Muscle layer of duodenum (tissue), 2 donors: ENCODE results near the gene USP37.

Experiments used
- H3K27ac ChIP-seq: one replicate; pipeline ENCODE4 v1.7.0; 2013; ENCODE audit warnings: mild to moderate bottlenecking, low read length
- H3K27me3 ChIP-seq: one replicate; pipeline ENCODE4 v1.7.0; 2013; ENCODE audit warnings: low read depth, mild to moderate bottlenecking, control low read depth, low read length
- H3K36me3 ChIP-seq, 2 donors: one replicate each; pipeline ENCODE4 v1.7.0; 2013; ENCODE audit warnings: low read length in 2 of 2, control low read depth in 1 of 2, mild to moderate bottlenecking in 1 of 2; ENCODE audit not compliant: insufficient read depth in 2 of 2, control insufficient read depth in 1 of 2
- H3K4me1 ChIP-seq, 2 donors: one replicate each; pipeline ENCODE4 v1.7.0; 2013; ENCODE audit warnings: low read length in 2 of 2, mild to moderate bottlenecking in 2 of 2, control low read depth in 1 of 2, moderate library complexity in 1 of 2; ENCODE audit not compliant: insufficient read depth in 2 of 2, control insufficient read depth in 1 of 2
- H3K4me3 ChIP-seq, 2 donors: one replicate each; pipeline ENCODE4 v1.7.0; 2013; ENCODE audit warnings: low read length in 2 of 2, low read depth in 1 of 2, mild to moderate bottlenecking in 1 of 2
- H3K9me3 ChIP-seq, 2 donors: one replicate each; pipeline ENCODE4 v1.7.0; 2013; ENCODE audit warnings: low read length in 2 of 2, control low read depth in 1 of 2, mild to moderate bottlenecking in 1 of 2; ENCODE audit not compliant: control insufficient read depth in 1 of 2
- donor health status: healthy.

Gene USP37

DNA sequence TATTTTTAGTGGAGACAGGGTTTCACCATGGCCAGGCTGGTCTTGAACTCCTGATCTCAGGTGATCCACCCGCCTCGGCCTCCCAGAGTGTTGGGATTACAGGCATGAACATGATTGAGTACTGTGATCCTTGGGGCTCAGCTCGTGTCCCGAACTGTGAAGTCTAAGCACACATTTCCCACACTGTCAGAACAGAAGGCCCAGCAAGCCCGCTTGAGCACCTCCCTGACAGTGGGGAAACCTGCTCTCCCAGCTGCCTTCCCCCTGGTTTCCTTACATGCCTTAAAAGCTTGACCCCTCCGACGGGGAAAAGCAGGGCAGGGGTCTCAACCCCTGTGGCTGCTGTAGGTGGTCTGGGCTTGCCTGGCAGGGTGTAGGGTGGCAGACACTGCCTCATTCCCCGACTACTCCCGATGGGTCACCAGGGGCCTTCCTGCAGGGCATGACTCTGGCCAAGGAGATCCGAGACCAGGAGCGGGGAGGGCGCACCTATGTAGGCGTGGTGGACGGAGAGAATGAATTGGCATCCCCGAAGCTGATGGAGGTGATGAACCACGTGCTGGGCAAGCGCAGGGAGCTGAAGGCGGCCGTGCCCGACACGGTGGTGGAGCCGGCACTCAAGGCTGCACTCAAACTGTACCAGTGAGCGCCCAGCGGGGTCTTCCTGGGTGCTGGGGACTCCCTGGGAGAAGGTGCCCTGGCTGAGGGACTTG is 139.1 kb downstream of the USP37 start:
- H3K9me3 ChIP-seq, result no peaks in the 10 kb centered on the region
- H3K4me1 ChIP-seq, result no peaks in the 10 kb centered on the region
- no peak overlapping the region for H3K27ac ChIP-seq
- H3K36me3 ChIP-seq, result no peaks in the 10 kb centered on the region
- H3K4me3 ChIP-seq, result no peak overlapping the region
- H3K27me3 ChIP-seq, result no peaks in the 10 kb centered on the region

DNA sequence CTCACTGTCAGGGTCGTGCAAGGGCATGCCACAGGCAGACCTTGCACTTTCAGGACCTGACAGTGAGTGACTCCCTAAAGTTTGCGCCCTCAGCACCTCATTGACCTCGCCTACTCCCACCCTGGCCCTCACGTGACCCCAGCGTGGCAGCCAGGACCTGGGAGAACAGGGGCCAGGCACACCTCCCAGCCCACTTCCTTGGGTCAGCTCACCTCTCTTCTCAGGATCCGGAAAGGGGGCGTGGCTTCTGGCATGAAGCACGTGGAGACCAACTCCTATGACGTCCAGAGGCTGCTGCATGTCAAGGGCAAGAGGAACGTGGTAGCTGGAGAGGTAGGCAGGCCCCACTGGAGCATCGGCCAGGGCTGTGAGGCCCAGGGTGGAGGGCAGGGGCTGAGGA is 140.4 kb downstream of the USP37 start:
- H3K36me3 ChIP-seq, result no peaks in the 10 kb centered on the region
- H3K27me3 ChIP-seq, result no peaks in the 10 kb centered on the region
- H3K4me3 ChIP-seq, result no peak overlapping the region

DNA sequence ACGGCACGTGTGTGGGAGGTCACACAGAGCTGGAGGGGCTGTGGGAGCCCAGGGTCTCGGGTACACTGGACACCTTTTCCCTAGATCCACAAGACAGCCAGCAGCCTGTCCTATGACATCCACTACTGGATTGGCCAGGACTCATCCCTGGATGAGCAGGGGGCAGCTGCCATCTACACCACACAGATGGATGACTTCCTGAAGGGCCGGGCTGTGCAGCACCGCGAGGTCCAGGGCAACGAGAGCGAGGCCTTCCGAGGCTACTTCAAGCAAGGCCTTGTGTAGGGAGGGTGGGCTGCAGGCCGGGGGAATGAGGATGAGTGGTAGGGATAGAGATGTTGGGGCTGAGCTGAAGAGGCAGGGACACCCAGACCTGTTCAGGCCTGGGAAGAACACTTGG is 142.6 kb downstream of the USP37 start:
- H3K27me3 ChIP-seq, result no peaks in the 10 kb centered on the region
- no peak overlapping the region for H3K4me3 ChIP-seq
- no peaks in the 10 kb centered on the region for H3K4me1 ChIP-seq
- no peak overlapping the region for H3K27ac ChIP-seq
- H3K9me3 ChIP-seq, result no peaks in the 10 kb centered on the region
- H3K36me3 ChIP-seq, result no peaks in the 10 kb centered on the region

More for the DNA sequence above, 140.4 kb downstream of the USP37 start:
- no peaks in the 10 kb centered on the region for H3K4me1 ChIP-seq
- no peak overlapping the region for H3K27ac ChIP-seq
- no peaks in the 10 kb centered on the region for H3K9me3 ChIP-seq

DNA sequence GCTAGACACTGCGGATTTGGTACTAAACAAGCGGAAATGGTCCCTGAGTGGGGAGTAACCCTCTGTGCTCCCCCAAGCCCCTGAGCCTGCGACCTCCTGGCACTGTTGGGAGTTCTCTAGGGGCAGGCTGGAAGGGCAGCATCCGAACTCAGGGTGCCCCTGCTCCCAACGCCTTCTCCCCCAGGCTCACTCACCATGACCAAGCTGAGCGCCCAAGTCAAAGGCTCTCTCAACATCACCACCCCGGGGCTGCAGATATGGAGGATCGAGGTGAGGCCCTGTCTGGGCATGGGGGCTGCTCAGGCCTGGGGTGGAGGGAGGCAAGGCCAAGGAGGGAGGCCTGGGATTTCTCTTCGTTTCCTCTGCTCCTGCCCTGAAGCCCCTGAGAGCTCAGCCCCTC is 144.6 kb downstream of the USP37 start:
- Histone ChIP-seq H3K27ac (no peak overlapping the region), H3K4me1 (no peaks in the 10 kb centered on the region), H3K4me3 (no peak overlapping the region), H3K36me3 (no peaks in the 10 kb centered on the region), H3K9me3 (no peaks in the 10 kb centered on the region), H3K27me3 (no peaks in the 10 kb centered on the region)

DNA sequence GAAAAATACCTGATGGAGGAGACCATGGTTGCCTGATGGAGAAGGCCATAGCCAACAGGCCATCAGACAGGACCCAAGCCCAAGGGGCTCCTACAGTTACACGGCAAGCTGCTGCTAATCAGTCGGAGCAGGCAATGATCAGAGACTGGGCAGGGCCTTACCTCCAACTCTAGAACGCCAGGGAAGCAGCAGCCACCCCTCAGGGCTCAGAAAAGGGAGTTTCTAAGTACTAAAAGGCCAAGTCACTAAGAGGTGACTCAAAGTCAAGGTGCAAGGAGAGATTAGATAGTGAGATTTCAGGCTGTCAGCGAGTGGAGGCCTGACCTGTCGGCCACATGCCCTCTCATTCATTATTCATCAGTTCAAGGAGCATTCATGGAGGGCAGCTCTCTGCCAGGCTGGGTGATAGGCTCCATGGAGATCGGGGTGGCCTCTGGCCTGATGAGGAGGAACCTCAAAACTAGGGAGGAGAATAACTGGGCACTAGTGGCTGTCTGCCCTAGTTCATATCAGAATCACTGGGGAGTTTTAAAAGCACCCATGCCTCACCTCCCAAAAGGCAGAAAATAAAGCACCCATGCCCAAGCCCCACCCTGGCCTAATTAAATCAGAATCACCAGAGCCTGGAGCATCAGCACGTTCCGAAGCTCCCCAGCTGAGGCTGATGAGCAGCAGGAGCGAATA is 145.6 kb downstream of the USP37 start:
- H3K36me3 ChIP-seq, result no peaks in the 10 kb centered on the region
- H3K9me3 ChIP-seq, result no peaks in the 10 kb centered on the region
- H3K27ac ChIP-seq, result no peak overlapping the region
- H3K4me3 ChIP-seq, result no peak overlapping the region
- no peaks in the 10 kb centered on the region for H3K27me3 ChIP-seq
- no peaks in the 10 kb centered on the region for H3K4me1 ChIP-seq

DNA sequence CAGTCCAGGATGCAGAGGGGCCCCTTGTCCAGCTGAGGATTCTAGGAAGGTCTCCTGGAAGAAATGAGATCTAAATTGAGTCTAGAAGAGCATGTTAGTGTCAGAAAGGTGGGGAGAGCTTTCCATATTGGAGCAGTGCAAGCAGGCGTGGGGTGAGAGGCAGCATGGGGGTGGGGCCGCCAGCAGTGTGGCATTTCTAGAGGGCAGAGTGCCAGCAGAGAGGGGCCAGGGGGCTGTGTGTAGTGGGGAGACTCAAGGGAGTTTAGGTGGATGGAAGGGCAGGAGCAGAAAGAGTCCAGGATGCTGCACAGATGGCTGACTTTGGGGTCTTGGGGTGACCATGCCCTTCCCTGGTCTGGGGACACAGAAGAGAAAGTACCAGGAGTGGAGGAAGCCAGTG is 147.1 kb downstream of the USP37 start:
- Histone ChIP-seq H3K9me3 (no peaks in the 10 kb centered on the region), H3K36me3 (no peaks in the 10 kb centered on the region), H3K27me3 (no peaks in the 10 kb centered on the region), H3K27ac (peak overlapping the region; percentile 67), H3K4me3 (no peak overlapping the region), H3K4me1 (no peaks in the 10 kb centered on the region)

DNA sequence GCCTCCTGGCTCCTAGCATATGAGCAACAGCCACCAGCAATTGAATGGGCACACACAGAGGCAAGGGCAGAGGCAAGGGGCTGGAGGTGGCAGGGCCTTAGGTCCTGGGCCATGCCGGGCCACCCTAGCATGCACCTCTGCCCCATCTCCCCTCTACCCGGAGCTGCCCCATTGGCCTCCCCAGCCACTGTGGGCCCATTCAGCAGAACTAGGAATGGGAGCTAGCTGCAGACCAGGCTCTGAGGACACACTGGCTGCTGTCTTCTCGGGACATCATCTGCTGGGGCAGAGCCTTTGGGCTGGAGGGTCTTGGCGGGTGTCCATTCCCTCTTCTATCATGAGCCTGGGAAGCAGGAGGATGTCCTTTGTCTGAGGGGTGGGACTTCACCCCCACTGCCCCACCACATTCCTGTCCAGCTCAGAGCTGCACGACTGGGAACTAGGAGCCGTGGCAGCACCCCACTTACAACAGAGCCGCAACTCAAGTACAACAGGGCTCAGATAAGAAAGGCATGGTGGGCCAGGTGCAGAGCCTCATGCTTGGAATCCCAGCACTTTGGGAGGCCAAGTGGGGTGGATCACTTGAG is 148.4 kb downstream of the USP37 start:
- H3K4me3 ChIP-seq, result peak overlapping the region in 1 of 2 donors; percentile 33
- H3K36me3 ChIP-seq, result no peaks in the 10 kb centered on the region
- H3K27ac ChIP-seq, result peak overlapping the region; percentile 77
- no peaks in the 10 kb centered on the region for H3K4me1 ChIP-seq
- no peaks in the 10 kb centered on the region for H3K9me3 ChIP-seq
- H3K27me3 ChIP-seq, result no peaks in the 10 kb centered on the region

DNA sequence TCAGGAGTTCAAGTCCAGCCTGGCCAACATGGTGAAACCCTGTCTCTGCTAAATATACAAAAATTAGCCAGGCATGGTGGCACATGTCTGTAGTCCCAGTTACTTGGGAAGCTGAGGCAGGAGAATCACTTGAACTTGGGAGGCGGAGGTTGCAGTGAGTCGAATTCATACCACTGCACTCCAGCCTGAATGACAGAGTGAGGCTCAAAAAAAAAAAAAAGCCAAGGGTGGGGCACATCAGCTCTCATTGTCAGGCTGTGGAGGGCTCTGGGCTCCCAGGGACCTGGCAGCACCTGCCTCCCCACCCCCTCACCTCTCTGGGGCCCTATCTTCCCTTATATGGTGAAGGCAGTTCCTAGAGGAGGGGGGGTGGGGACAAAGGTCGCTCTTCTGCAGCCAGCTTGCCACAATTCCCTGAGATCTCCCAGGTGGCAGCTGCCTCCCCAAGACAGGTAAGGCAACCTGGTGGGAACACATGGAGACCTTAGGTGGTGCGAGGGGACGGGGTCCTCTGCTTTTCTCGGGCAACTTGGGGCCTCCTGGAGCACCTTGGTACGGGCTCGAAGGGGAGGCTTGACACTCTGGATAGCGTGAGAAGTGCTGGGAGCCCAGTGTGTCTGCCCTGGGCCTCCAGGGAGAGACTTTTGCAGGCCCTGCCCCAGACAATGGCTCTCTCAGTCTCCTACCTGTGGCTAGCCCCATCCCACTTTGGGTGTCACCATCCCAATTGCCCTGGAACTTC is 149.3 kb downstream of the USP37 start, which contains the start of gene VIL1:
TSS of gene VIL1 (plus strand) at position 407 of the 742 bp plus-strand sequence. CDS start 4,656 bp downstream, outside the sequence.
- Histone ChIP-seq H3K36me3 (no peaks in the 10 kb centered on the region), H3K4me3 (peak within 1 kb of the TSS in 1 of 2 donors; percentile 33), H3K27ac (peak within 1 kb of the TSS; percentile 77), H3K27me3 (no peaks in the 10 kb centered on the region), H3K4me1 (no peaks in the 10 kb centered on the region), H3K9me3 (no peaks in the 10 kb centered on the region)

DNA sequence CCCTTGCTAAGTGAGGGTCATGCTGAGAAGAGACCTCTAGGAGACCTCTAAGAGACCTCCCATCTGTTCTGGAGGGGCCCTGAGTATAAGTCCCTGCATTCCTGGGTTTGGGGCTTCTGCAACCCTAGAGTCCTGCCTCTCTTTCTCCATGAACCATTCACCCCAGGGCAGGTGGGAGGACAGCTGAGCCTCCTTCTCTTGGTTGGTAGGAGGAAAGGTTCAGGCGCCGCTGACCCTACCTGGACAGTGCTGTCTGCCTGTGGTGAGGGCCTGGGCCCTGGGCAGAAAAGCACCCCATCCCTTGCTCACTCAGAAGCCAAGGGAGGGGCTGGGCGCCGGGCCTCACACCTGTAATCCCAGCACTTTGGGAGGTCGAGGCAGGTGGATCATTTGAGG is 149.8 kb downstream of the USP37 start:
- H3K27ac ChIP-seq, result no peak overlapping the region
- H3K4me1 ChIP-seq, result no peaks in the 10 kb centered on the region
- no peaks in the 10 kb centered on the region for H3K27me3 ChIP-seq
- H3K36me3 ChIP-seq, result no peaks in the 10 kb centered on the region
- H3K4me3 ChIP-seq, result no peak overlapping the region
- H3K9me3 ChIP-seq, result no peaks in the 10 kb centered on the region

DNA sequence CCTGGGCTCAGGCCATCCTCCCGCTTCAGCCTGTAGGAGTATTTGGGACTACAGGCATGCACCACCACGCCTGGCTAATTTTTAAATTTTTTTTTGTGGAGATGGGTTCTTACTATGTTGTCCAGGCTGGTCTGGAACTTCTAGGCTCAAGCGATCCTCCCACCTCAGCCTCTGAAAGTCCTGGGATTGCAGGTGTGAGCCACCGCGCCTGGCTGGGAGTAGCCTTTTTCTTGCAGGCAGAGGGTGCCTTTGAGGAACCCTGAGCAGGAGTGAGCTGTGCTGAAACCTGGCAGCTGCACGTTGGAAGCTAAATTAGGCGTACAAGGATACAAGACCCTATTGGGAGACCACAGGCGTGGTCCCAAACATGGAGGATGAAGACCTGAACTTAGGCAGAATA is 160.4 kb downstream of the USP37 start:
- Histone ChIP-seq H3K36me3 (peaks cover 7 to 21% of the 10 kb centered on the region in 2 donors), H3K27me3 (no peaks in the 10 kb centered on the region), H3K27ac (no peak overlapping the region), H3K4me3 (no peak overlapping the region), H3K4me1 (peaks cover 13 to 37% of the 10 kb centered on the region in 2 donors), H3K9me3 (no peaks in the 10 kb centered on the region)
